ENCODE measurements around the gene SLCO4C1. TPM values are rescaled to one million over a fixed set of nuclear protein-coding genes. Genes with fewer than 3 reads are reported as not detected.

The SLCO4C1 gene
- total RNA-seq, 2 donors from 2014 or later: 0.22 to 0.79 TPM

- no peaks in the 10 kb centered on the region for H3K4me1 Mint-ChIP-seq (ENCODE audit: low read depth)
- H3K9me3 Mint-ChIP-seq: no peaks in the 10 kb centered on the region
- H3K36me3 Mint-ChIP-seq (ENCODE audit: insufficient read depth in 2 of 2): no peaks in the 10 kb centered on the region
- no peak overlapping the region for H3K27ac Mint-ChIP-seq
- no peaks in the 10 kb centered on the region for H3K27me3 Mint-ChIP-seq (ENCODE audit: low read depth)
- no peak overlapping the region for H3K4me3 Mint-ChIP-seq
- ATAC-seq (replicated peaks in 1 of 2): no peak
- no peak for DNase-seq
Measured at GRCh38 chr5:102289251-102289899, 6.7 kb downstream of the SLCO4C1 start.

- Mint-ChIP-seq H3K36me3 (ENCODE audit: insufficient read depth in 2 of 2) (no peaks in the 10 kb centered on the region), H3K4me3 (no peak overlapping the region), H3K27ac (no peak overlapping the region), H3K27me3 (ENCODE audit: low read depth) (no peaks in the 10 kb centered on the region), H3K4me1 (ENCODE audit: low read depth) (no peaks in the 10 kb centered on the region), H3K9me3 (no peaks in the 10 kb centered on the region)
- DNase-seq (no peak), ATAC-seq (replicated peaks in 1 of 2) (no peak)
Measured at GRCh38 chr5:102288630-102289029, 7.5 kb downstream of the SLCO4C1 start.

GRCh38 chr5:102286476-102286875 lies 9.6 kb downstream of the SLCO4C1 start:
- Mint-ChIP-seq H3K36me3 (ENCODE audit: insufficient read depth in 2 of 2) (no peaks in the 10 kb centered on the region), H3K4me3 (no peak overlapping the region), H3K4me1 (ENCODE audit: low read depth) (peaks cover 5% of the 10 kb centered on the region), H3K27me3 (ENCODE audit: low read depth) (no peaks in the 10 kb centered on the region), H3K9me3 (no peaks in the 10 kb centered on the region), H3K27ac (no peak overlapping the region)
- no peak for DNase-seq
- no peak for ATAC-seq (replicated peaks in 1 of 2)

- H3K36me3 Mint-ChIP-seq (ENCODE audit: insufficient read depth in 2 of 2): no peaks in the 10 kb centered on the region
- ATAC-seq (replicated peaks in 1 of 2) (no peak), DNase-seq (no peak)
- H3K4me3 Mint-ChIP-seq: no peak overlapping the region
- H3K27ac Mint-ChIP-seq: no peak overlapping the region
- peaks cover 5% of the 10 kb centered on the region for H3K4me1 Mint-ChIP-seq (ENCODE audit: low read depth)
- H3K27me3 Mint-ChIP-seq (ENCODE audit: low read depth): no peaks in the 10 kb centered on the region
- no peaks in the 10 kb centered on the region for H3K9me3 Mint-ChIP-seq
Measured at GRCh38 chr5:102283102-102283797, 12.8 kb downstream of the SLCO4C1 start.

GRCh38 chr5:102279711-102280110 lies 16.4 kb downstream of the SLCO4C1 start:
- H3K4me3 Mint-ChIP-seq: no peak overlapping the region
- peaks cover 5% of the 10 kb centered on the region for H3K4me1 Mint-ChIP-seq (ENCODE audit: low read depth)
- no peaks in the 10 kb centered on the region for H3K9me3 Mint-ChIP-seq
- H3K36me3 Mint-ChIP-seq (ENCODE audit: insufficient read depth in 2 of 2): no peaks in the 10 kb centered on the region
- DNase-seq (no peak), ATAC-seq (replicated peaks in 1 of 2) (no peak)
- H3K27ac Mint-ChIP-seq: no peak overlapping the region
- no peaks in the 10 kb centered on the region for H3K27me3 Mint-ChIP-seq (ENCODE audit: low read depth)

- Mint-ChIP-seq H3K27me3 (ENCODE audit: low read depth) (no peaks in the 10 kb centered on the region), H3K4me3 (no peak overlapping the region), H3K27ac (no peak overlapping the region), H3K9me3 (no peaks in the 10 kb centered on the region), H3K36me3 (ENCODE audit: insufficient read depth in 2 of 2) (no peaks in the 10 kb centered on the region), H3K4me1 (ENCODE audit: low read depth) (peaks cover 2% of the 10 kb centered on the region)
- DNase-seq (no peak), ATAC-seq (replicated peaks in 1 of 2) (no peak)
Measured at GRCh38 chr5:102278231-102278630, 17.9 kb downstream of the SLCO4C1 start.

GRCh38 chr5:102277144-102277543 lies 18.9 kb downstream of the SLCO4C1 start:
- Mint-ChIP-seq H3K36me3 (ENCODE audit: insufficient read depth in 2 of 2) (no peaks in the 10 kb centered on the region), H3K27me3 (ENCODE audit: low read depth) (no peaks in the 10 kb centered on the region), H3K27ac (no peak overlapping the region), H3K4me1 (ENCODE audit: low read depth) (no peaks in the 10 kb centered on the region), H3K4me3 (no peak overlapping the region), H3K9me3 (no peaks in the 10 kb centered on the region)
- DNase-seq (no peak), ATAC-seq (replicated peaks in 1 of 2) (no peak)

GRCh38 chr5:102271759-102272158 lies 24.3 kb downstream of the SLCO4C1 start:
- H3K27ac Mint-ChIP-seq: no peak overlapping the region
- H3K9me3 Mint-ChIP-seq: peaks cover 9 to 11% of the 10 kb centered on the region in 2 donors
- no peak overlapping the region for H3K4me3 Mint-ChIP-seq
- no peaks in the 10 kb centered on the region for H3K4me1 Mint-ChIP-seq (ENCODE audit: low read depth)
- ATAC-seq (replicated peaks in 1 of 2) (no peak), DNase-seq (no peak)
- peaks cover 3 to 8% of the 10 kb centered on the region in 2 donors for H3K36me3 Mint-ChIP-seq (ENCODE audit: insufficient read depth in 2 of 2)
- no peaks in the 10 kb centered on the region for H3K27me3 Mint-ChIP-seq (ENCODE audit: low read depth)

GRCh38 chr5:102270036-102270435 lies 26.0 kb downstream of the SLCO4C1 start:
- peaks cover 3 to 8% of the 10 kb centered on the region in 2 donors for H3K36me3 Mint-ChIP-seq (ENCODE audit: insufficient read depth in 2 of 2)
- no peak for DNase-seq
- H3K27ac Mint-ChIP-seq: no peak overlapping the region
- no peaks in the 10 kb centered on the region for H3K4me1 Mint-ChIP-seq (ENCODE audit: low read depth)
- H3K9me3 Mint-ChIP-seq: peaks cover 9 to 11% of the 10 kb centered on the region in 2 donors
- ATAC-seq (replicated peaks in 1 of 2): no peak
- no peaks in the 10 kb centered on the region for H3K27me3 Mint-ChIP-seq (ENCODE audit: low read depth)
- H3K4me3 Mint-ChIP-seq: no peak overlapping the region

GRCh38 chr5:102262688-102263087 lies 33.4 kb downstream of the SLCO4C1 start:
- H3K27ac Mint-ChIP-seq: no peak overlapping the region
- no peaks in the 10 kb centered on the region for H3K4me1 Mint-ChIP-seq (ENCODE audit: low read depth)
- no peaks in the 10 kb centered on the region for H3K9me3 Mint-ChIP-seq
- H3K27me3 Mint-ChIP-seq (ENCODE audit: low read depth): no peaks in the 10 kb centered on the region
- ATAC-seq (replicated peaks in 1 of 2) (no peak), DNase-seq (no peak)
- no peak overlapping the region for H3K4me3 Mint-ChIP-seq
- no peaks in the 10 kb centered on the region for H3K36me3 Mint-ChIP-seq (ENCODE audit: insufficient read depth in 2 of 2)

GRCh38 chr5:102249381-102249780 lies 46.7 kb downstream of the SLCO4C1 start:
- DNase-seq (no peak), ATAC-seq (replicated peaks in 1 of 2) (no peak)
- Mint-ChIP-seq H3K27ac (no peak overlapping the region), H3K4me1 (ENCODE audit: low read depth) (no peaks in the 10 kb centered on the region), H3K27me3 (ENCODE audit: low read depth) (no peaks in the 10 kb centered on the region), H3K9me3 (no peaks in the 10 kb centered on the region), H3K4me3 (no peak overlapping the region), H3K36me3 (ENCODE audit: insufficient read depth in 2 of 2) (no peaks in the 10 kb centered on the region)

GRCh38 chr5:102243213-102243612 lies 52.9 kb downstream of the SLCO4C1 start:
- no peak overlapping the region for H3K4me3 Mint-ChIP-seq
- no peak for DNase-seq
- no peak overlapping the region for H3K27ac Mint-ChIP-seq
- ATAC-seq (replicated peaks in 1 of 2): no peak
- no peaks in the 10 kb centered on the region for H3K27me3 Mint-ChIP-seq (ENCODE audit: low read depth)
- no peaks in the 10 kb centered on the region for H3K9me3 Mint-ChIP-seq
- no peaks in the 10 kb centered on the region for H3K4me1 Mint-ChIP-seq (ENCODE audit: low read depth)
- peaks cover 0 to 1% of the 10 kb centered on the region in 2 donors for H3K36me3 Mint-ChIP-seq (ENCODE audit: insufficient read depth in 2 of 2)

GRCh38 chr5:102241809-102242421 lies 54.2 kb downstream of the SLCO4C1 start:
- H3K27me3 Mint-ChIP-seq (ENCODE audit: low read depth): no peaks in the 10 kb centered on the region
- H3K4me1 Mint-ChIP-seq (ENCODE audit: low read depth): no peaks in the 10 kb centered on the region
- DNase-seq (no peak), ATAC-seq (replicated peaks in 1 of 2) (no peak)
- H3K27ac Mint-ChIP-seq: no peak overlapping the region
- H3K9me3 Mint-ChIP-seq: no peaks in the 10 kb centered on the region
- H3K36me3 Mint-ChIP-seq (ENCODE audit: insufficient read depth in 2 of 2): peaks cover 0 to 1% of the 10 kb centered on the region in 2 donors
- H3K4me3 Mint-ChIP-seq: no peak overlapping the region

Measured in activated T-cell treated with anti-CD3 and anti-CD28 coated beads, Interleukin-2, amount 50 U/mL, for 72 hours (primary cell).